K562 (cell line): Measurements from ENCODE around the gene ENDOG. TPM values are rescaled to one million over a fixed set of nuclear protein-coding genes. Genes with fewer than 3 reads are reported as not detected.
A peak's percentile ranks its signal among the peaks of the same experiment; 100 is the strongest.
"Not testable (repeated sequence)": the region's sequence is repeated elsewhere in the genome, so short reads cannot be mapped to it uniquely, and the experiment has no call there.

Experiments
- ATAC-seq: fragments of 200-7000 bp; cut with Tn5 transposase; 3 replicates; pipeline ENCODE4 v1.9.1; 2020; ENCODE audit warnings: moderate library complexity
- BruUV-seq: library from RNA; stranded (reverse); fragments of 400-500 nt; replicated peaks from 2 replicates; lab custom pipeline; 2021; lab: Mats Ljungman, UMichigan
- CTCF ChIA-PET: fragments of 300-600 bp; formaldehyde crosslinking; extraction: SDS; loops from one replicate; lab custom pipeline; 2021; ENCODE audit warnings: low intra/inter-chr PET ratio; lab: Yijun Ruan, JAX
- POLR2A ChIA-PET: fragments of 300-600, 350-650 bp; sonication (Branson Sonifier 250); formaldehyde crosslinking; extraction: SDS; loops from one replicate; lab custom pipeline; 2021; ENCODE audit warnings: antibody characterized with exemption, inconsistent platforms; lab: Yijun Ruan, JAX
- DNase-seq, 4 experiments: peaks; one replicate each; pipeline versions ENCODE4 v3.0.0 to v3.0.0-alpha.2; 2011 to 2018; ENCODE audit warnings: low spot score in 3 of 4, mixed read lengths in 3 of 4; ENCODE audit errors: extremely low read depth in 1 of 4
- FAIRE-seq: peaks from 2 replicates; lab custom pipeline; 2011; peaks lifted over from hg19 to GRCh38; lab: Jason Lieb, UNC
- H2AFZ ChIP-seq: 2 replicates; pipeline ENCODE4 v1.6.0; 2011; ENCODE audit warnings: low read depth, low read length, control low read depth, inconsistent platforms
- H3K27ac ChIP-seq: fragments of 200-600 bp; 3 replicates; pipeline ENCODE4 v1.8.0; 2011; ENCODE audit warnings: low read depth, mild to moderate bottlenecking, control low read depth, inconsistent platforms, low read length, moderate library complexity, mixed read lengths; ENCODE audit errors: extremely low read depth
- H3K27me3 ChIP-seq, 2 experiments: fragments of 300-600 bp in 1 of 2; 2 replicates in 1 of 2; 3 replicates in 1 of 2; pipeline versions ENCODE4 v1.6.0 to v1.8.0; 2011; ENCODE audit warnings: inconsistent platforms in 2 of 2, low read length in 2 of 2, mild to moderate bottlenecking in 1 of 2, mixed read lengths in 1 of 2, moderate library complexity in 1 of 2; ENCODE audit not compliant: control insufficient read depth in 2 of 2, insufficient read depth in 2 of 2
- H3K36me3 ChIP-seq: fragments of 300-600 bp; 3 replicates; pipeline ENCODE4 v1.8.0; 2011; ENCODE audit warnings: mild to moderate bottlenecking, low read length, inconsistent platforms; ENCODE audit not compliant: control insufficient read depth, insufficient read depth
- H3K4me1 ChIP-seq, 2 experiments: fragments of 200-600 bp in 1 of 2; replicated peaks in 1 of 2; 2 replicates in 1 of 2; 3 replicates in 1 of 2; pipeline versions ENCODE4 v1.5.1 to v1.8.0; 2011; ENCODE audit warnings: inconsistent platforms in 2 of 2, low read length in 2 of 2, mild to moderate bottlenecking in 1 of 2, mixed read lengths in 1 of 2, moderate library complexity in 1 of 2; ENCODE audit not compliant: control insufficient read depth in 2 of 2, insufficient read depth in 2 of 2
- H3K4me2 ChIP-seq: 2 replicates; pipeline ENCODE4 v1.6.1; 2011; ENCODE audit warnings: low read length, control low read depth, inconsistent platforms, mixed read lengths; ENCODE audit not compliant: insufficient read depth
- H3K4me3 ChIP-seq: fragments of 200-600 bp; sonication (generic), shearing (Covaris generic); 2 replicates; pipeline ENCODE4 v1.5.1; 2016; ENCODE audit warnings: control low read depth, inconsistent platforms
- H3K79me2 ChIP-seq: fragments of 200-600 bp; 3 replicates; pipeline ENCODE4 v1.8.0; 2011; ENCODE audit warnings: low read length, inconsistent platforms; ENCODE audit not compliant: control insufficient read depth, insufficient read depth
- H3K9ac ChIP-seq, 2 experiments: 2 replicates each; pipeline versions ENCODE4 v1.6.0 to v1.6.1; 2011; ENCODE audit warnings: low read depth in 2 of 2, low read length in 2 of 2, control low read depth in 1 of 2, inconsistent platforms in 1 of 2, mild to moderate bottlenecking in 1 of 2, mixed read lengths in 1 of 2; ENCODE audit not compliant: insufficient read depth in 1 of 2
- H3K9me1 ChIP-seq: one replicate; pipeline ENCODE4 v1.6.0; 2011; ENCODE audit warnings: inconsistent platforms, mild to moderate bottlenecking, low read length, moderate library complexity; ENCODE audit not compliant: control insufficient read depth, insufficient read depth
- H3K9me3 ChIP-seq: replicated peaks from 2 replicates; pipeline ENCODE4 v1.5.1; 2011; ENCODE audit warnings: low read depth, low read length, inconsistent platforms; ENCODE audit not compliant: control insufficient read depth, insufficient read depth
- H4K20me1 ChIP-seq: replicated peaks from 2 replicates; pipeline ENCODE4 v1.6.1; 2011; ENCODE audit warnings: low read length, inconsistent platforms, mixed read lengths; ENCODE audit not compliant: control insufficient read depth, insufficient read depth
- E2F5 ChIP-seq: sonication (generic); formaldehyde crosslinking; IDR thresholded peaks from 2 replicates; pipeline ENCODE4 v1.8.0; 2022; ENCODE audit warnings: mild to moderate bottlenecking, missing genetic modification reagents
- MTA1 ChIP-seq: fragments of 450-650 bp; IDR thresholded peaks from 2 replicates; pipeline ENCODE4 v1.6.1; 2017; ENCODE audit warnings: borderline replicate concordance
- MTA2 ChIP-seq: fragments of 450-650 bp; IDR thresholded peaks from 2 replicates; pipeline ENCODE4 v1.6.1; 2016; ENCODE audit warnings: low read depth
- TFAP4 ChIP-seq: sonication (generic); formaldehyde crosslinking; IDR thresholded peaks from 2 replicates; pipeline ENCODE4 v1.8.0; 2022; ENCODE audit warnings: missing genetic modification reagents, mild to moderate bottlenecking, moderate library complexity, borderline replicate concordance
- ZBTB2 ChIP-seq: fragments of 450-650 bp; IDR thresholded peaks from 2 replicates; pipeline ENCODE4 v1.6.1; 2016; ENCODE audit warnings: antibody characterized with exemption
- ZNF165 ChIP-seq: fragments of 250-450 bp; sonication (Bioruptor Pico); IDR thresholded peaks from 2 replicates; pipeline ENCODE4 v1.4.0; 2020; ENCODE audit warnings: borderline replicate concordance
- WGBS: fragments of 100-300 bp; shearing (Covaris generic); methylation state at CpG from one replicate; pipeline ENCODE4 v1.1.6; 2016; ENCODE audit warnings: low coverage, mixed read lengths; ENCODE audit not compliant: insufficient coverage; ENCODE audit errors: missing lambda C conversion rate; 5-methylcytosine and 5-hydroxymethylcytosine counted together
- in situ Hi-C: fragments of 300-500 bp; cut with MboI; formaldehyde crosslinking; loops from 4 replicates; pipeline ENCODE4 v1.15.0; 2018; ENCODE audit warnings: inconsistent platforms, mixed read lengths
- intact Hi-C: fragments of 100-400 bp; cut with micrococcal nuclease; formaldehyde crosslinking; loops from 2 replicates; pipeline ENCODE4 v1.14.2; 2022
- polyA plus RNA-seq, 8 experiments: library from polyadenylated mRNA; depleted of rRNA in 4 of 8; stranded (reverse) in 5 of 8; unstranded in 3 of 8; fragments of >200 nt; fragmentation: Nextera tagmentation in 2 of 8; fragmentation: Illumina TruSeq in 1 of 8; extraction: Ambion mirVana in 2 of 8; extraction: Trizol in 1 of 8; gene quantifications; 2 replicates each; pipeline versions ENCODE4 v1.2.1 to v1.2.3, GENCODE V29; 2011 to 2014; ENCODE audit warnings: inconsistent platforms in 1 of 8, missing spikeins in 1 of 8
- total RNA-seq, 7 experiments: library from RNA; depleted of rRNA in 6 of 7; stranded (reverse); fragments of >200 nt in 6 of 7; fragmentation: Illumina TruSeq in 2 of 7; extraction: Trizol in 2 of 7; gene quantifications; 2 replicates each; pipeline versions ENCODE4 v1.2.1 to v1.2.3, GENCODE V29; 2011 to 2021; ENCODE audit warnings: low replicate concordance in 1 of 7
- TF ChIP-seq, protein P1 (sequence below): fragments of 450-650 bp; IDR thresholded peaks from 2 replicates; pipeline ENCODE4 v1.7.0; 2016; ENCODE audit warnings: borderline replicate concordance

The ENDOG gene
- total and polyA plus RNA-seq, 9 of the 15 experiments (the other 6 are each of a cell fraction or from before 2014, with no cell fraction given), result 1.2 to 91.0 (median 25.5) TPM

GRCh38 chr9:128774804-128775203 lies 43.5 kb upstream of the ENDOG start (continued):
- TF ChIP-seq TFAP4 (CRISPR knock-in tag) (no peak), E2F5 (CRISPR knock-in tag) (no peak), ZBTB2 (peak; percentile 72), MTA2 (peak; percentile 30; the same call in 1 of the 2 replicates), MTA1 (peak; percentile 68; the same call in 1 of the 2 replicates), ZNF165 (CRISPR knock-in tag) (no peak)
- TF ChIP-seq, protein P1, sequence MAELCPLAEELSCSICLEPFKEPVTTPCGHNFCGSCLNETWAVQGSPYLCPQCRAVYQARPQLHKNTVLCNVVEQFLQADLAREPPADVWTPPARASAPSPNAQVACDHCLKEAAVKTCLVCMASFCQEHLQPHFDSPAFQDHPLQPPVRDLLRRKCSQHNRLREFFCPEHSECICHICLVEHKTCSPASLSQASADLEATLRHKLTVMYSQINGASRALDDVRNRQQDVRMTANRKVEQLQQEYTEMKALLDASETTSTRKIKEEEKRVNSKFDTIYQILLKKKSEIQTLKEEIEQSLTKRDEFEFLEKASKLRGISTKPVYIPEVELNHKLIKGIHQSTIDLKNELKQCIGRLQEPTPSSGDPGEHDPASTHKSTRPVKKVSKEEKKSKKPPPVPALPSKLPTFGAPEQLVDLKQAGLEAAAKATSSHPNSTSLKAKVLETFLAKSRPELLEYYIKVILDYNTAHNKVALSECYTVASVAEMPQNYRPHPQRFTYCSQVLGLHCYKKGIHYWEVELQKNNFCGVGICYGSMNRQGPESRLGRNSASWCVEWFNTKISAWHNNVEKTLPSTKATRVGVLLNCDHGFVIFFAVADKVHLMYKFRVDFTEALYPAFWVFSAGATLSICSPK, result no peak

GRCh38 chr9:128780093-128780492 lies 38.2 kb upstream of the ENDOG start:
- ATAC-seq, CTCF ChIA-PET, BruUV-seq, H3K79me2 ChIP-seq, H3K36me3 ChIP-seq, H3K27ac ChIP-seq, in situ Hi-C loops, POLR2A ChIA-PET, H3K27me3 ChIP-seq, DNase-seq, H3K9me3 ChIP-seq, H3K4me3 ChIP-seq, H3K4me2 ChIP-seq, H4K20me1 ChIP-seq, H3K9me1 ChIP-seq, H2AFZ ChIP-seq, FAIRE-seq, intact Hi-C loops, H3K9ac ChIP-seq: not testable (repeated sequence)
- 94% methylated on average over 6 of the region's 27 CpGs for WGBS
- H3K4me1 ChIP-seq, result peaks cover 9 to 14% of the 10 kb centered on the region in 2 experiments; a peak in 3 of 5 replicates
